ENCODE results near the gene GPC6. TPM values are rescaled to one million over a fixed set of nuclear protein-coding genes. Genes with fewer than 3 reads are reported as not detected.

The GPC6 gene
- total RNA-seq, 6 donors from 2014 or later = 1.3 to 7.3 (median 3.4) TPM

GRCh38 chr13:93805736-93806135 is 579.1 kb downstream of the GPC6 start:
- TF ChIP-seq POLR2A (IDR thresholded peaks at IDR 0.05) = no peak
- no peak for TF ChIP-seq EP300 (IDR thresholded peaks at IDR 0.05)
- no peak for TF ChIP-seq CTCF (IDR thresholded peaks at IDR 0.05)
- no peak for TF ChIP-seq POLR2AphosphoS5 (IDR thresholded peaks at IDR 0.05)
- no peak overlapping the region for H3K4me3 ChIP-seq
- DNase-seq (no peak), ATAC-seq (ENCODE audit: low FRiP score in 2 of 2) (no peak)
- no peak overlapping the region for H3K27ac ChIP-seq
- no peaks in the 10 kb centered on the region for H3K4me1 ChIP-seq
- WGBS, 2 donors = 79 to 92% methylated on average over 2 of the region's 2 CpGs
- no peaks in the 10 kb centered on the region for H3K36me3 ChIP-seq
- no peaks in the 10 kb centered on the region for H3K27me3 ChIP-seq
- H3K9me3 ChIP-seq = no peaks in the 10 kb centered on the region

GRCh38 chr13:93806861-93807260 is 580.3 kb downstream of the GPC6 start:
- 50 to 60% methylated on average over 1 of the region's 1 CpG for WGBS, 2 donors
- no peak overlapping the region for H3K27ac ChIP-seq
- no peaks in the 10 kb centered on the region for H3K27me3 ChIP-seq
- no peaks in the 10 kb centered on the region for H3K9me3 ChIP-seq
- no peaks in the 10 kb centered on the region for H3K4me1 ChIP-seq
- TF ChIP-seq POLR2AphosphoS5 (IDR thresholded peaks at IDR 0.05) = no peak
- no peak for TF ChIP-seq CTCF (IDR thresholded peaks at IDR 0.05)
- TF ChIP-seq EP300 (IDR thresholded peaks at IDR 0.05) = no peak
- TF ChIP-seq POLR2A (IDR thresholded peaks at IDR 0.05) = no peak
- H3K4me3 ChIP-seq = no peak overlapping the region
- DNase-seq = no peak
- ATAC-seq (ENCODE audit: low FRiP score in 2 of 2) = no peak
- no peaks in the 10 kb centered on the region for H3K36me3 ChIP-seq

- TF ChIP-seq CTCF (IDR thresholded peaks at IDR 0.05) = no peak
- TF ChIP-seq POLR2AphosphoS5 (IDR thresholded peaks at IDR 0.05) = no peak
- H3K9me3 ChIP-seq = no peaks in the 10 kb centered on the region
- no peak for DNase-seq
- no peak for ATAC-seq (ENCODE audit: low FRiP score in 2 of 2)
- no peak overlapping the region for H3K27ac ChIP-seq
- no peak overlapping the region for H3K4me3 ChIP-seq
- 48 to 61% methylated on average over 4 of the region's 4 CpGs for WGBS, 2 donors
- H3K27me3 ChIP-seq = no peaks in the 10 kb centered on the region
- no peaks in the 10 kb centered on the region for H3K36me3 ChIP-seq
- no peaks in the 10 kb centered on the region for H3K4me1 ChIP-seq
Observed at GRCh38 chr13:93810264-93810663, 583.7 kb downstream of the GPC6 start.

- Histone ChIP-seq H3K9me3 (no peaks in the 10 kb centered on the region), H3K36me3 (no peaks in the 10 kb centered on the region), H3K27ac (no peak overlapping the region), H3K4me1 (no peaks in the 10 kb centered on the region), H3K27me3 (no peaks in the 10 kb centered on the region), H3K4me3 (no peak overlapping the region)
- no peak for DNase-seq
- WGBS, 2 donors = 84% methylated on average over 3 of the region's 3 CpGs
- ATAC-seq (ENCODE audit: low FRiP score in 2 of 2) = no peak
- TF ChIP-seq POLR2AphosphoS5 (IDR thresholded peaks at IDR 0.05) (no peak), EP300 (IDR thresholded peaks at IDR 0.05) (no peak), POLR2A (IDR thresholded peaks at IDR 0.05) (no peak), CTCF (IDR thresholded peaks at IDR 0.05) (no peak)
Observed at GRCh38 chr13:93811071-93811737, 584.6 kb downstream of the GPC6 start.

GRCh38 chr13:93811738-93812112 is 585.1 kb downstream of the GPC6 start:
- no peak for TF ChIP-seq EP300 (IDR thresholded peaks at IDR 0.05)
- no peak for TF ChIP-seq POLR2AphosphoS5 (IDR thresholded peaks at IDR 0.05)
- no peak for TF ChIP-seq CTCF (IDR thresholded peaks at IDR 0.05)
- no peak for TF ChIP-seq POLR2A (IDR thresholded peaks at IDR 0.05)
- ATAC-seq (ENCODE audit: low FRiP score in 2 of 2) (no peak), DNase-seq (no peak)
- no peaks in the 10 kb centered on the region for H3K4me1 ChIP-seq
- no peaks in the 10 kb centered on the region for H3K27me3 ChIP-seq
- no peaks in the 10 kb centered on the region for H3K36me3 ChIP-seq
- H3K27ac ChIP-seq = no peak overlapping the region
- no peaks in the 10 kb centered on the region for H3K9me3 ChIP-seq
- no peak overlapping the region for H3K4me3 ChIP-seq
- 53 to 80% methylated on average over 2 to 3 of the region's 3 CpGs for WGBS, 2 donors
